A673 (cell line): Measurements from ENCODE around the gene MSRB1.

Experiments used
- CTCF ChIP-seq: fragments of 300-800, 200-600 bp; sonication (generic); conservative IDR thresholded peaks from 2 replicates; pipeline ENCODE4 v1.5.1; 2017; ENCODE audit warnings: low read depth, mild to moderate bottlenecking, antibody characterized with exemption, low read length, moderate library complexity, mixed read lengths
- EZH2 ChIP-seq: fragments of 200-600 bp; sonication (generic); IDR thresholded peaks from 2 replicates; pipeline ENCODE4 v1.6.1; 2017; ENCODE audit warnings: borderline replicate concordance, low read depth, mild to moderate bottlenecking, mixed read lengths, antibody characterized with exemption, low read length; ENCODE audit not compliant: poor library complexity, severe bottlenecking

DNA sequence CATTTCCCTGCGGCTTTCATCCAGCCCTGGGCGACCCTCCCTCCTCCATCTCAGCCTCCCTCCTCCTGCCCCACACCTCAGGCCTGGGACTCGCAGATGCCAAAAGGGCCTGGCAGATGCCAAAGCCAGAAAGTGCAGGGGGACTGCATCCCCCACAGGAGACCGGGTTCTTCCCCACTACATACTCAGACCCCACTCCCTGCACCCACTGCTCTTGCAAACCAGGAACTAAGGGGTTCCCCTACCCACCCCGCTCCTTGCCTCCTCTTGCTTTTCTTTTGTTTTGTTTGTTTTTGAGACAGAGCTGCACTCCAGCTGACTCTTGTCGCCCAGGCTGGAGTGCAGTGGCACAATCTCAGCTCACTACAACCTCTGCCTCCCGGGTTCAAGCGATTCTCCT, 28.0 kb downstream of the MSRB1 start:
- TF ChIP-seq CTCF = no peak
- TF ChIP-seq EZH2 = no peak
